Measurements from ENCODE around the gene CAMK2G. TPM values are rescaled to one million over a fixed set of nuclear protein-coding genes. Genes with fewer than 3 reads are reported as not detected.

CAMK2G gene
- polyA plus RNA-seq, 1 experiment = 43.8 TPM

DNA sequence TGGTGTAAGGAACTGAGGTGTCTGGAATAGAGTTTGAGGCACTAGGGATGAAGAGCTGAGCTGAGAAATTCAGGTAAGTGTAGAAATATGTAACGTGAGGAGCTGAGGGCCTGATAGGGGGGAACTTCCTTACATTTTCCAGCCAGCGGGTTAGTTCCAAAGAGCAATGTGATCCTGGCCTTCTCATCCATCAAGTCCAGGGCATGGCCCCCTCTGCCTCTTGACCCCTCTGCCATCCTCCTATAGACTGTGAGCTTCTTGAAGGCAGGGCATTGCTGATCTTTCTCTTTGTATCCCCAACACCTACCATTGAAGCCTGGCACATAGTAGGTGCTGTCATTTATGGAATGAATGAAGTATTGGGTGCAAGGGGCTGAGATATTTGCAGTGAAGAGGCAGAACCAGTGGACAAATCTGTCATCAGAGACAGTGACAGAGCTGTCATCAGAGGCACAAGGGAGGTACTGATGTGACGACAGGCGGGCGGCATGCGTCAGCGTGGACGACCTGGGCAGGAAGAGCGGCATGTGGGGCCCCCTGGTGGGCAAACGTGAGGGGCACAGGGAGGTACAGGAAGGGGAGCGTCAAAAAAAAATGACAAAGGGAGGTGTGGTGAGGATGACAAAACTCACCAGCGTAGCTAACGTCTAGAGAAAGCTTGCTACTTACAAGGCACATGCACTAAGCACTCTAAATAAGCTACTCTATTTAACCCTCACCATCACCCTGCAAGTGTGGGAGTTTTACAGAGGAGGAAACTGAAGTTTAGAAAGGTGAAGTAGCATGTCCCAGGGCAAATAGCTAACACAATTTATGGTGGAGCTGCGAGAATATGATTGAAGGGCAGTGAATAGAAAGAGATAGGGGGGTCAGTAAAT, 5.2 kb upstream of the CAMK2G start:
- TF ChIP-seq, protein P1, sequence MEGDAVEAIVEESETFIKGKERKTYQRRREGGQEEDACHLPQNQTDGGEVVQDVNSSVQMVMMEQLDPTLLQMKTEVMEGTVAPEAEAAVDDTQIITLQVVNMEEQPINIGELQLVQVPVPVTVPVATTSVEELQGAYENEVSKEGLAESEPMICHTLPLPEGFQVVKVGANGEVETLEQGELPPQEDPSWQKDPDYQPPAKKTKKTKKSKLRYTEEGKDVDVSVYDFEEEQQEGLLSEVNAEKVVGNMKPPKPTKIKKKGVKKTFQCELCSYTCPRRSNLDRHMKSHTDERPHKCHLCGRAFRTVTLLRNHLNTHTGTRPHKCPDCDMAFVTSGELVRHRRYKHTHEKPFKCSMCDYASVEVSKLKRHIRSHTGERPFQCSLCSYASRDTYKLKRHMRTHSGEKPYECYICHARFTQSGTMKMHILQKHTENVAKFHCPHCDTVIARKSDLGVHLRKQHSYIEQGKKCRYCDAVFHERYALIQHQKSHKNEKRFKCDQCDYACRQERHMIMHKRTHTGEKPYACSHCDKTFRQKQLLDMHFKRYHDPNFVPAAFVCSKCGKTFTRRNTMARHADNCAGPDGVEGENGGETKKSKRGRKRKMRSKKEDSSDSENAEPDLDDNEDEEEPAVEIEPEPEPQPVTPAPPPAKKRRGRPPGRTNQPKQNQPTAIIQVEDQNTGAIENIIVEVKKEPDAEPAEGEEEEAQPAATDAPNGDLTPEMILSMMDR (IDR thresholded peaks at IDR 0.05; ENCODE audit: insufficient read depth, low read depth, low read length) = peak; percentile 93
- Histone ChIP-seq H3K27me3 (ENCODE audit: control insufficient read depth, insufficient read depth, low read length) (no peaks in the 10 kb centered on the region), H3K36me3 (ENCODE audit: control insufficient read depth, insufficient read depth, low read length) (no peaks in the 10 kb centered on the region), H3K4me3 (ENCODE audit: low read depth, low read length) (no peak overlapping the region)
- ChIA-PET CTCF (interaction anchor here (0.6 to 26.0 kb wide), 54 partner anchors 8 to 1218 kb away, joined by 3 to 484 read pairs (median 5); partner anchors contain the start of genes AP3M1 and ZSWIM8), POLR2A (no interaction called here)
- no peak for DNase-seq (ENCODE audit: low read depth)

DNA sequence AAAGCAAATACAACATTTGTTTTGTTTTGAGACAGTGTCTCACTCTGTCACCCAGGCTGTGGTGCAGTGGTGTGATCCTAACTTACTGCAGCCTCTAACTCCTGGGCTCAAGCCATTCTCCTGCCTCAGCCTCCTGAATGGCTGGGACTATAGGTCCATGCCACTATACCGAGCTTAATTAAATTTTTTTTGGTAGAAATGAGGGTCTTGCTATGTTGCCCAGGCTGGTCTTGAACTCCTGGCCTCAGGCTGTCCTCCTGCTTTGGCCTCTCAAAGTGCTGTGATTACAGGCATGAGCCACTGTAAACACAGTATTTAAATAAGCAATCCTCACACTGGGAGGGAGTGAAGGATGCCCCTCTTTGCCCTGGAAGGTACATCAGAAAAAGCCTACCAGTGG, 4.0 kb upstream of the CAMK2G start:
- ChIA-PET POLR2A (no interaction called here), CTCF (interaction anchor here (0.6 to 26.0 kb wide), 17 partner anchors 9 to 221 kb away, joined by 3 to 484 read pairs (median 8); no protein-coding TSS in a partner anchor)
- TF ChIP-seq, protein P1 (IDR thresholded peaks at IDR 0.05; ENCODE audit: insufficient read depth, low read depth, low read length) = no peak
- Histone ChIP-seq H3K27me3 (ENCODE audit: control insufficient read depth, insufficient read depth, low read length) (no peaks in the 10 kb centered on the region), H3K4me3 (ENCODE audit: low read depth, low read length) (no peak overlapping the region), H3K36me3 (ENCODE audit: control insufficient read depth, insufficient read depth, low read length) (no peaks in the 10 kb centered on the region)
- DNase-seq (ENCODE audit: low read depth) = no peak

DNA sequence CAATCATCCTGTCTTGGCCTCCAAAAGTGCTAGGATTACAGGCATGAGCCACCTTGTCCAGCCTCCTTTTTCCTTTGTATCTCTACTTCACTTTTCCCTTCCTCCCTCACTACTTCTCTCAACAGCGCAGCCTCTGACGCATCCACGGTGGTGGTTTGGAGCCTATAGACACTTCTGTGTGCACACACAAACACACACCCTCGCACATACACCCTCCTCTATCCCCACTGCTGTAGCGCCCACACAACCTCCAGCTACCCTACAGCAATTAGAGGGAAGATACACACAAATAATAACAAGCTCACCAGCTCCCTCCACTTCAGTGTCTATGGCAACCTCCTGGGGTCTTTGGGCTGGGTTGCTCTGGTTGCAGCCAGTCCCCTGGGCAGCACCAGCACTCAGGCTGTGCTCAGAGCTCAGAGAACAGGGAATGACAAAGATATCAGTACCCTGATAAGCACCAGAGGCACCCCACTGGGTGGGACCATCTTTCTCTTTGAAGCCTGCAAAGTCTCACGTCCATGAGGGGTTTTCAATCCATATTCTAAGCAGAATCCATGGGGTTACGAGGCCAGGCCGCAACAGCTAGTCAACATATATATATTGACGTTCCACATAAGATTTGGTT, 3.3 kb upstream of the CAMK2G start:
- Histone ChIP-seq H3K36me3 (ENCODE audit: control insufficient read depth, insufficient read depth, low read length) (no peaks in the 10 kb centered on the region), H3K4me3 (ENCODE audit: low read depth, low read length) (no peak overlapping the region), H3K27me3 (ENCODE audit: control insufficient read depth, insufficient read depth, low read length) (no peaks in the 10 kb centered on the region)
- TF ChIP-seq, protein P1 (IDR thresholded peaks at IDR 0.05; ENCODE audit: insufficient read depth, low read depth, low read length) = no peak
- CTCF ChIA-PET = interaction anchor here (0.6 to 26.0 kb wide), 6 partner anchors 10 to 222 kb away, joined by 3 to 484 read pairs (median 16); no protein-coding TSS in a partner anchor
- no peak for DNase-seq (ENCODE audit: low read depth)
- POLR2A ChIA-PET = no interaction called here

DNA sequence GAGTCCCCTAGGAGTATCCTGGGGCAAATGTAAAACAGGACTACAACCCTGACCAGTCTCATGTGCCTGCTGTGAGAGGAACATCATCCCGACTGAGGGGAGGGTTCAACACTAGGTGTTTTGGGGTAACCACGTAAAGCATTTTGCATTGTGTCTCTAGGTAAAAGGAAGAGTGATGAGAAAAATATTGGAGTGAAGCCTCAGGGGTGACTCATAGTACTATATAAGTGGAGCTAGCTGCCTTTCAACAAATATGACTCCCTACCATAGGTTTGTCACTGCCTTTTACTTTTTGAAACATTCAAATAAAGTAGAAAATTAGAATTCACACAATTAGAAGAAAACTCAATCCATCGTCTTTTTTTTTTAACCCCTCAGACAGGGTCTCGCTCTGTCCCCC, 2.6 kb upstream of the CAMK2G start:
- no peak for DNase-seq (ENCODE audit: low read depth)
- no peaks in the 10 kb centered on the region for H3K27me3 ChIP-seq (ENCODE audit: control insufficient read depth, insufficient read depth, low read length)
- POLR2A ChIA-PET = interaction anchor here (0.6 kb wide), 1 partner anchor 126 kb away, joined by 8 read pairs; no protein-coding TSS in a partner anchor
- no peak overlapping the region for H3K4me3 ChIP-seq (ENCODE audit: low read depth, low read length)
- TF ChIP-seq, protein P1 (IDR thresholded peaks at IDR 0.05; ENCODE audit: insufficient read depth, low read depth, low read length) = no peak
- CTCF ChIA-PET = interaction anchor here (4.3 to 12.5 kb wide), 2 partner anchors 10 to 28 kb away, joined by 28 to 337 read pairs; no protein-coding TSS in a partner anchor
- no peaks in the 10 kb centered on the region for H3K36me3 ChIP-seq (ENCODE audit: control insufficient read depth, insufficient read depth, low read length)

DNA sequence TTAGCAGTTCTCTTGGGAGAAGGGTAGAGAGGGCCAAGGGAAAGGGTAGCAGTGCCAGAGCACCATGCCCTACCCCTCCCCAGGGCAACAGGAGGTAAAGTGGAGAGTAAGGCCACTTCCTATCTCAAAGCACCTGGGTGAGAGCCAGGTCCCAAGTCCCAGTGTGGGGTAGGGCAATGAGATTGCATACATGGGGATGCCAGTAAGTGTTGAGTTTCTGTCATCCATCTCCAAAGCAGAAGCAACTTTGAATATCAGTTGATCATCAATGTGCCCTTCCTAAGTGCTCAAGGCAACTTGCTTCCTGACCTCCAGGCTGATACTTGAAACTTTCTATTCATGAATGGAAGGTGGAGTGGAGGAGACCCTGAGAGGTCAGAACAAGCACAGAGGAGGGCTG, 2.2 kb upstream of the CAMK2G start:
- no peak for DNase-seq (ENCODE audit: low read depth)
- Histone ChIP-seq H3K4me3 (ENCODE audit: low read depth, low read length) (no peak overlapping the region), H3K36me3 (ENCODE audit: control insufficient read depth, insufficient read depth, low read length) (no peaks in the 10 kb centered on the region), H3K27me3 (ENCODE audit: control insufficient read depth, insufficient read depth, low read length) (no peaks in the 10 kb centered on the region)
- POLR2A ChIA-PET = interaction anchor here (0.6 kb wide), 1 partner anchor 126 kb away, joined by 8 read pairs; no protein-coding TSS in a partner anchor
- TF ChIP-seq, protein P1 (IDR thresholded peaks at IDR 0.05; ENCODE audit: insufficient read depth, low read depth, low read length) = no peak
- CTCF ChIA-PET = interaction anchor here (1.2 to 12.5 kb wide), 3 partner anchors 11 to 28 kb away, joined by 3 to 337 read pairs (median 28); no protein-coding TSS in a partner anchor
